SK-N-MC (cell line): ENCODE data around the gene USP9X.

Source experiments
- DNase-seq: peaks from one replicate; pipeline ENCODE4 v3.0.0-alpha.2; 2011; ENCODE audit warnings: low read depth, low spot score
- H3K27ac ChIP-seq: fragments of 200-600 bp; sonication (generic); 2 replicates; pipeline ENCODE4 v1.5.1; 2016; ENCODE audit warnings: mixed run types
- H3K36me3 ChIP-seq: fragments of 200-600 bp; sonication (generic); 2 replicates; pipeline ENCODE4 v1.6.1; 2017; ENCODE audit warnings: antibody characterized with exemption, low read length, mixed read lengths; ENCODE audit not compliant: insufficient read depth
- H3K4me3 ChIP-seq: fragments of 200-600 bp; sonication (generic); 2 replicates; pipeline ENCODE4 v1.5.1; 2016
- H3K9ac ChIP-seq: fragments of 200-600 bp; sonication (generic); 2 replicates; pipeline ENCODE4 v1.8.0; 2017; ENCODE audit warnings: mixed run types, mixed read lengths; ENCODE audit not compliant: insufficient read length
- H3K9me3 ChIP-seq: fragments of 200-600 bp; sonication (generic); 2 replicates; pipeline ENCODE4 v1.6.1; 2017; ENCODE audit warnings: low read depth, mild to moderate bottlenecking, antibody characterized with exemption, low read length, moderate library complexity, mixed read lengths
- EZH2 ChIP-seq: fragments of 200-600 bp; sonication (generic); IDR thresholded peaks from one replicate; pipeline ENCODE4 v1.6.1; 2017; ENCODE audit warnings: antibody characterized with exemption
- FOXP2 ChIP-seq: optimal IDR thresholded peaks from 2 replicates; pipeline ENCODE3; 2011; ENCODE audit warnings: mild to moderate bottlenecking, moderate library complexity; ENCODE audit not compliant: insufficient read depth; ENCODE audit errors: extremely low read length, control extremely low read depth
- POLR2AphosphoS5 ChIP-seq: IDR thresholded peaks from 2 replicates; pipeline ENCODE4 v1.6.1; 2012; ENCODE audit warnings: mild to moderate bottlenecking, low read depth, low read length, borderline replicate concordance

Gene USP9X

GRCh38 chrX:41122664-41123257, 37.5 kb downstream of the USP9X start:
- Histone ChIP-seq H3K9ac (no peak overlapping the region), H3K27ac (no peak overlapping the region), H3K9me3 (no peaks in the 10 kb centered on the region), H3K4me3 (no peak overlapping the region), H3K36me3 (peaks cover 7% of the 10 kb centered on the region; the same call in 1 of the 2 replicates)
- TF ChIP-seq POLR2AphosphoS5 = no peak
- TF ChIP-seq FOXP2 = no peak
- no peak for TF ChIP-seq EZH2
- DNase-seq = no peak

DNA sequence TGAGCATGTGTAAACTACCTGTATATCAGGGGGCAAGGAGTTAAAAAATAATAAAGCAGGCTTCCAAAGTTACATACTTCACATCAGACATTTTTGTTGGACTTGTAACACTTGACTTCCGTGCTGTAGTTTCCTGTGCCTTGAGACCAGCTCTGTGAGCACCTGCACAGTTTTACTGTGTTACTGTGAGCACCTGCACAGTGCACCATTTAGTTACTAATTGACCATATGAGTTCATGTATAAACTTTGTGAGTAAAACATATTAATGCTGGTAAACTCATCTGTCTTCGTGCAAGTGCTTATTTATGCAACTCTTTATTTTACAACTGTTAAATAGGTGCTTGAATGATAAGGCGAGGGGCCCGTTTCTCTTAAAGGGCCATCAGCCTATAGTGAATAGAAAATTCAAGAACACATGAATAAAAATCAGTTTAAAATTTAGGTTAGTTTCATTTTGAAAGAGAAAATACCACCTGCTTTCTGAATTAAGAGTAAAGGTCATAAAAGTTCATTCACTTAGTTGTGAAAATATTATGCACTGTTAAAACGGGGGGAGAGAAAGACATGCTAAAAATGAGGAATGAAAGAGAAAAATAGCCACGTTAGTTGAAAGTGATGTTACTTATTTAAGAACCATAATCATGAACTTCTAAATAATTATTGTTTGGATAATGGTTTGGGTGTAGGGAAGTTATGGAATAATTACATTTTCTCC, 42.4 kb downstream of the USP9X start:
- Histone ChIP-seq H3K4me3 (no peak overlapping the region), H3K9ac (no peak overlapping the region), H3K9me3 (no peaks in the 10 kb centered on the region), H3K36me3 (peaks cover 25% of the 10 kb centered on the region), H3K27ac (no peak overlapping the region)
- no peak for TF ChIP-seq FOXP2
- no peak for TF ChIP-seq POLR2AphosphoS5
- no peak for TF ChIP-seq EZH2
- DNase-seq = no peak

DNA sequence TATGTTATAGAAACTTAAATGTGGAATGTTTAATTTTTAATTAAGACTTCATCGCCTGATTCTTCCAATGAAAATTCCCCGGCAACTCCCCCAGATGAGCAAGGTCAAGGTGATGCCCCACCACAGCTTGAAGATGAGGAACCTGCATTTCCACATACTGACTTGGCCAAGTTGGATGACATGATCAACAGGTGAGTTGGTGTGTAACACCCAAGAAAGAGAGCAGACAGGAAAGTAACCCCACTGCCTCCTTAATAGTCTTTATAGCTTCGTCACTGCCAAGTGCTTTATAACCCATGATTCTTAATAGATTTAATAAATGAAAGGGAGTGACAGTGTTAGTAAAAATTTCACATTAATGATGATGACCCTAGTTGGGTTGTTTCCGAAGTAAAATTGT, 43.7 kb downstream of the USP9X start:
- no peak for TF ChIP-seq FOXP2
- no peak for TF ChIP-seq POLR2AphosphoS5
- no peak for TF ChIP-seq EZH2
- Histone ChIP-seq H3K27ac (no peak overlapping the region), H3K4me3 (no peak overlapping the region), H3K9me3 (no peaks in the 10 kb centered on the region), H3K36me3 (peaks cover 35% of the 10 kb centered on the region), H3K9ac (no peak overlapping the region)
- no peak for DNase-seq

GRCh38 chrX:41131766-41132165, 46.5 kb downstream of the USP9X start:
- DNase-seq = no peak
- H3K9me3 ChIP-seq = no peaks in the 10 kb centered on the region
- H3K36me3 ChIP-seq = peaks cover 46% of the 10 kb centered on the region
- H3K9ac ChIP-seq = no peak overlapping the region
- H3K27ac ChIP-seq = no peak overlapping the region
- H3K4me3 ChIP-seq = no peak overlapping the region
- TF ChIP-seq FOXP2 (no peak), EZH2 (no peak), POLR2AphosphoS5 (no peak)

DNA sequence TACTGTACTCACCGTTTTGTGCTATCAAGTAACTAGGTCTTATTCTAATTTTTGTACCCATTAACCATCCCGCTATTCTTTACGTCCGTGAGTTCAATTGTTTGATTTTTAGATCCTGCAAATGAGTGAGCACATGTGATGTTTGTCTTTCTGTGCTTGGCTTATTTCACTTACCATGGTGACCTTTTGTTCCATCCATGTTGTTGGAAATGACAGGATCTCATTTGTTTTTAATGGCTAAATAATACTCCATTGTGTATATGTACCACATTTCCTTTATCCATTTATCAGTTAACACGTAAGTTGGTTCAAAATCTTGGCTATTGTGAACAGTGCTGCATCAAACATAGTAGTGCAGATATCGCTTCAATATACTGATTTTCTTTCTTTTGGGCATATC, 48.3 kb downstream of the USP9X start:
- Histone ChIP-seq H3K36me3 (peaks cover 47% of the 10 kb centered on the region), H3K4me3 (no peak overlapping the region), H3K9me3 (no peaks in the 10 kb centered on the region), H3K9ac (no peak overlapping the region), H3K27ac (no peak overlapping the region)
- DNase-seq = no peak
- TF ChIP-seq POLR2AphosphoS5 (no peak), EZH2 (no peak), FOXP2 (no peak)

DNA sequence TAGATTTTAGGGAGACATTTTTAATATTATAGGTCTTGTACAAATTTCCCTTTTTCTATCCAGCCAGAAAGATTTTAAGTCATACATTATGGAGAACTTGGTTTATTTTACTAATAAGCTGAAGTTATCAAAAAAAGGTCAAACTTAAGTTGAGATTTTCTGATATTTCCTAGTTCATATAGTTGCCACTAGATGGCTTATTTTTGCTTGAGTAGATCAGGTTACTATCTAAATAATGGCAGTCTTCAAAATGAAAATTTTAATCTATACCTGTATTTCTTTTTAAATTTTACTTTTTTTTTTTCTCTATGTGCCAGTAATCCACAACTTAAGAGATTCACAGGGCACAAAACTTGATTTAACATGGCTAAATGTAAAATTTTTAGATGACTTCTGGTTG, 52.3 kb downstream of the USP9X start:
- TF ChIP-seq FOXP2 (no peak), POLR2AphosphoS5 (no peak), EZH2 (no peak)
- H3K4me3 ChIP-seq = no peak overlapping the region
- no peak overlapping the region for H3K9ac ChIP-seq
- DNase-seq = no peak
- H3K36me3 ChIP-seq = peaks cover 44% of the 10 kb centered on the region
- no peaks in the 10 kb centered on the region for H3K9me3 ChIP-seq
- no peak overlapping the region for H3K27ac ChIP-seq

GRCh38 chrX:41142130-41142910, 57.1 kb downstream of the USP9X start:
- no peak for DNase-seq
- TF ChIP-seq POLR2AphosphoS5 (no peak), EZH2 (no peak), FOXP2 (no peak)
- no peak overlapping the region for H3K9ac ChIP-seq
- H3K36me3 ChIP-seq = peaks cover 48% of the 10 kb centered on the region
- H3K9me3 ChIP-seq = no peaks in the 10 kb centered on the region
- H3K27ac ChIP-seq = peak overlapping the region; percentile 13; the same call in 1 of the 2 replicates
- no peak overlapping the region for H3K4me3 ChIP-seq

DNA sequence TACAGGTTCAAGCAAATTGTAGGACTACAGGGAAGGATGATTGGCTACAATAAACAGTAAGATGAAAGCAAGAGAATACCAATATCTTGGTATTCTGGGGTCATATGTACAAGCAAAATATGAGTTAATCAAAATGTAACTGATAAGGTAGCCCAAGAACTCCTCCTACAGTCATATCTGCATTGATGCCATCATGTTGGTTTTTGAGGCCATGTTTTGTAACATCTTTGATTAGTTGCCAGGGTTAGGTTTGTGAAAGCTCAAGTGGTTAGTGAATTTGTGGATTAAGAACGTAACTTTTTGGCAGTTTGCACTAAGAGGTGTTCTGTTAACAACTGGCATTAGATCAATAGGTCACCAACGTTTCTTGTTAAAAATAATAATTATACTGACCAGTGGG, 59.6 kb downstream of the USP9X start:
- no peak overlapping the region for H3K9ac ChIP-seq
- H3K27ac ChIP-seq = no peak overlapping the region
- no peak for TF ChIP-seq FOXP2
- TF ChIP-seq POLR2AphosphoS5 = no peak
- no peak for TF ChIP-seq EZH2
- H3K36me3 ChIP-seq = peaks cover 69% of the 10 kb centered on the region
- DNase-seq = no peak
- H3K4me3 ChIP-seq = no peak overlapping the region
- no peaks in the 10 kb centered on the region for H3K9me3 ChIP-seq
